GM12878 (cell line): Measurements from ENCODE around the gene NTN1. TPM values are rescaled to one million over a fixed set of nuclear protein-coding genes. Genes with fewer than 3 reads are reported as not detected.

ENCODE experiments used
- ATAC-seq: fragments of 200-7000 bp; cut with Tn5 transposase; 3 replicates; pipeline ENCODE4 v1.9.1; 2020; ENCODE audit warnings: mild to moderate bottlenecking, moderate library complexity
- BruUV-seq: library from RNA; stranded (reverse); fragments of 400-500 nt; replicated peaks from 2 replicates; lab custom pipeline; 2021; lab: Mats Ljungman, UMichigan
- CTCF ChIA-PET: fragments of 300-600 bp; sonication (Branson Sonifier 250); formaldehyde crosslinking; extraction: SDS; loops from one replicate; lab custom pipeline; 2021; ENCODE audit warnings: inconsistent platforms; lab: Yijun Ruan, JAX
- POLR2A ChIA-PET: fragments of 350-600 bp; formaldehyde crosslinking; extraction: SDS; loops from one replicate; lab custom pipeline; 2021; ENCODE audit warnings: inconsistent platforms; lab: Charles Lee
- RAD21 ChIA-PET: fragments of 300-600 bp; sonication (Branson Sonifier 250); formaldehyde crosslinking; loops from one replicate; lab custom pipeline; 2023; ENCODE audit warnings: antibody characterized with exemption; ENCODE audit not compliant: unreplicated experiment; lab: Charles Lee
- SMC1A ChIA-PET: fragments of 300-600 bp; sonication (Branson Sonifier 250); formaldehyde crosslinking; loops from one replicate; lab custom pipeline; 2023; ENCODE audit not compliant: unreplicated experiment, uncharacterized antibody; lab: Charles Lee
- DNase-seq: peaks from one replicate; pipeline ENCODE4 v3.0.0-alpha.2; 2011; ENCODE audit warnings: low read depth, low spot score
- FAIRE-seq: peaks from 3 replicates; lab custom pipeline; 2011; peaks lifted over from hg19 to GRCh38; lab: Jason Lieb, UNC
- H2AFZ ChIP-seq: 2 replicates; pipeline ENCODE4 v1.6.0; 2011; ENCODE audit warnings: low read depth, low read length, control low read depth; ENCODE audit not compliant: control insufficient read depth
- H3K27ac ChIP-seq: 2 replicates; pipeline ENCODE4 v1.5.1; 2011; ENCODE audit warnings: control low read depth; ENCODE audit not compliant: control insufficient read depth, insufficient read depth
- H3K27me3 ChIP-seq, 2 experiments: replicated peaks in 1 of 2; 2 replicates each; pipeline versions ENCODE4 v1.6.0 to v1.6.1; 2011; ENCODE audit warnings: low read length in 1 of 2; ENCODE audit not compliant: control insufficient read depth in 2 of 2, insufficient read depth in 2 of 2
- H3K36me3 ChIP-seq, 2 experiments: 2 replicates each; pipeline ENCODE4 v1.5.1; 2011; ENCODE audit warnings: low read length in 1 of 2; ENCODE audit not compliant: control insufficient read depth in 2 of 2, insufficient read depth in 2 of 2
- H3K4me1 ChIP-seq: 2 replicates; pipeline ENCODE4 v1.6.1; 2011; ENCODE audit warnings: mild to moderate bottlenecking, low read length, moderate library complexity, mixed read lengths; ENCODE audit not compliant: control insufficient read depth, insufficient read depth
- H3K4me2 ChIP-seq: 2 replicates; pipeline ENCODE4 v1.6.0; 2011; ENCODE audit warnings: control low read depth; ENCODE audit not compliant: control insufficient read depth, insufficient read depth
- H3K4me3 ChIP-seq: fragments of 200-600 bp; sonication (generic); 2 replicates; pipeline ENCODE4 v1.5.1; 2016
- H3K79me2 ChIP-seq: 2 replicates; pipeline ENCODE4 v1.6.0; 2011; ENCODE audit warnings: low read length; ENCODE audit not compliant: control insufficient read depth, insufficient read depth
- H3K9ac ChIP-seq: 2 replicates; pipeline ENCODE4 v1.8.0; 2011; ENCODE audit warnings: low read length, control low read depth, mixed read lengths; ENCODE audit not compliant: control insufficient read depth, insufficient read depth
- H3K9me3 ChIP-seq: replicated peaks from 3 replicates; pipeline ENCODE4 v1.5.1; 2011; ENCODE audit warnings: mild to moderate bottlenecking, low read length; ENCODE audit not compliant: control insufficient read depth, insufficient read depth
- H4K20me1 ChIP-seq: 2 replicates; pipeline ENCODE4 v1.6.0; 2011; ENCODE audit not compliant: control insufficient read depth, insufficient read depth
- CEBPZ ChIP-seq: fragments of 150-350 bp; IDR thresholded peaks from 2 replicates; pipeline ENCODE4 v1.6.1; 2016; ENCODE audit warnings: low read depth, low read length
- ESRRA ChIP-seq: IDR thresholded peaks from 2 replicates; pipeline ENCODE4 v1.6.1; 2012; ENCODE audit warnings: mild to moderate bottlenecking, low read length, improper control_type of control experiment
- MTA3 ChIP-seq: IDR thresholded peaks from 2 replicates; pipeline ENCODE4 v1.6.1; 2012; ENCODE audit warnings: low read length, inconsistent platforms, borderline replicate concordance
- MYB ChIP-seq: fragments of 150-350 bp; IDR thresholded peaks from 2 replicates; pipeline ENCODE4 v1.6.1; 2014; ENCODE audit warnings: mild to moderate bottlenecking, low read depth, low read length, borderline replicate concordance
- NFXL1 ChIP-seq: fragments of 450-650 bp; IDR thresholded peaks from 2 replicates; pipeline ENCODE4 v1.6.1; 2017; ENCODE audit warnings: antibody characterized with exemption, mild to moderate bottlenecking, borderline replicate concordance
- PAX8 ChIP-seq: fragments of 450-650 bp; IDR thresholded peaks from 2 replicates; pipeline ENCODE4 v1.6.1; 2017; ENCODE audit warnings: mild to moderate bottlenecking, moderate library complexity
- RUNX3 ChIP-seq: IDR thresholded peaks from 2 replicates; pipeline ENCODE4 v1.6.1; 2012; ENCODE audit warnings: low read length, inconsistent platforms
- WGBS: methylation state at CpG from one replicate; pipeline ENCODE4 v1.1.6; 2016; ENCODE audit warnings: low lambda C conversion rate; ENCODE audit not compliant: insufficient replicate concordance, insufficient coverage; ENCODE audit errors: missing lambda C conversion rate; 5-methylcytosine and 5-hydroxymethylcytosine counted together
- in situ Hi-C: fragments of 300-500 bp; cut with MboI; formaldehyde crosslinking; loops from 9 replicates; pipeline ENCODE4 v1.14.3; 2018; ENCODE audit warnings: mixed read lengths
- intact Hi-C: fragments of 100-400 bp; cut with micrococcal nuclease; formaldehyde crosslinking; loops from one replicate; pipeline ENCODE4 v1.14.2; 2022; ENCODE audit not compliant: unreplicated experiment
- polyA plus RNA-seq, 11 experiments: library from polyadenylated mRNA; depleted of rRNA in 4 of 11; unstranded in 6 of 11; stranded (reverse) in 5 of 11; fragments of >200 nt; fragmentation: Nextera tagmentation in 4 of 11; fragmentation: Illumina TruSeq in 1 of 11; extraction: Ambion mirVana in 4 of 11; extraction: Trizol in 1 of 11; gene quantifications; 1 replicate in 1 of 11; 2 replicates in 10 of 11; pipeline versions ENCODE4 v1.2.1 to v1.2.3, GENCODE V29; 2011 to 2016; ENCODE audit warnings: inconsistent platforms in 2 of 11, missing spikeins in 2 of 11, low read depth in 1 of 11
- total RNA-seq, 4 experiments: library from RNA; depleted of rRNA in 3 of 4; stranded (reverse); fragments of >200 nt in 3 of 4; fragmentation: Illumina TruSeq in 1 of 4; extraction: Trizol in 1 of 4; gene quantifications; 2 replicates each; pipeline versions ENCODE4 v1.2.1 to v1.2.3, GENCODE V29; 2013 to 2021
- TF ChIP-seq, protein P1 (sequence below): fragments of 450-650 bp; IDR thresholded peaks from 2 replicates; pipeline ENCODE4 v1.6.1; 2017; ENCODE audit warnings: low read depth, mild to moderate bottlenecking, moderate library complexity
- TF ChIP-seq, protein P2 (sequence below), 3 experiments: IDR thresholded peaks in 2 of 3; conservative IDR thresholded peaks in 1 of 3; 2 replicates each; pipeline ENCODE4 v1.5.1; 2011; ENCODE audit warnings: low read depth in 3 of 3, low read length in 3 of 3, mild to moderate bottlenecking in 3 of 3, control low read depth in 2 of 3, moderate library complexity in 2 of 3, inconsistent platforms in 1 of 3, mixed read lengths in 1 of 3; ENCODE audit not compliant: control insufficient read depth in 2 of 3, insufficient read depth in 1 of 3; ENCODE audit errors: extremely low read depth in 1 of 3

NTN1 gene
- total and polyA plus RNA-seq, 10 of the 15 experiments (the other 5 are each of a cell fraction or from before 2014, with no cell fraction given) = 0.02 to 0.89 (median 0.35) TPM

DNA sequence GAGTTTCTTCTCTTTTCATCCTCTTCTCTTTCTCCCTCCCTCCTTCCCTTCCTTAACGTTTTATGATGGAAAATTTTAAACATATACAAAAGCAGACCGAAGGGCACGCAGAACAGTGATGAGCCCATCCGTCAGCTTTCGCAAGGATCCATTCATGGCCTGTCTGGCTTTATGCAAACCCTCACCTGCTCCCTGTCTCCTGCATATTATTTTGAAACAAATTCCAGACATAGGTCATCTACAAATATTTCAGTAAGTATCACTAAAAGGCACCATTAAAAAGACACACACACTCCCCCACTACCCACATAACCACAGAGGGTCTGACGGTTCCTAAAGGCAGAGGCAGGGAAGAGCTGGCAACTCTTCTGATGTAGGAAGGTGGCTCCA, 235.0 kb downstream of the NTN1 start (continued):
- TF ChIP-seq NFXL1 = no peak
- no peak for TF ChIP-seq PAX8
- TF ChIP-seq MYB = no peak

DNA sequence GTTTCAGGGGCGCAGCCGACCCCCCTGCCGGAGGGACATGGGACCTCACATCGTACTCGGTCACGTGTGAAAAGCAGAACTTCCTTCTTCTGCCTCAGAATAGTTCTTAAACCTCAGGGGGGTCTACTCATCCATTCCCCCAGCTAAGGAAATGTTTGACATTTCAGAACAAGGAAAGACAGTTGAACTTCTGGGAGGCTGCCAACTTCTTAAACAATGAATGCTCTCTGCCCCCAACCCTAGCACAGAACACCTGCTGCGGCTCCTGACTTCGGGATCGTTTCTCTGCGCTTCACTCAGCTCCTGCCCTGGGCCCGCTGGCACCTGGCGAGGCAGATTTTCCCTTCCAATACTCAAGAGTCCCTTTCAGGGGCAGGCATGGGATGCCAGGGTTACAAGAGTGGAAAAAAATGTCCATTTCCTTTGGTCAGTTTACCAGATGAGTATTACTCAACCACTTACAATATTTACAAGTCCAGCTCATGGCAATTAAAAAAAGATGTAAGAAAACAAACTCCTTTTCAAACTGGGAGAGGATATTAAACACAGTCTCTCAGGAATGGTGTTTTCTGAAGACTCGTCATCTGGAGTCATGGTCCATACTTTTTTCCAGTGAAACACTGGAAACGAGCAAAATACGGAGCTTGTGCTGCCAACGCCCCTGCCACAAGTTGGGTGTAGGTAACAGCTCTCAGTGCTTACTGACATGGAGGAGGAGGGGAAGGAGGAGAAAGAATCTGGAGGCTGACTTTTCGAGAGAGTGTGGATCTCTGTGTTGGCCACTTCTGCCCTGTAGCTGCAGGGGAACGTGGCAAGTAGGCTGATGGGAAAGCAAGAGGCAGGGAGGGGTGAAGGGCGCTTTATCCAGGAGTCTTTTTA, 235.7 kb downstream of the NTN1 start:
- no peak overlapping the region for H3K4me2 ChIP-seq
- SMC1A ChIA-PET = interaction anchor here (1.0 to 1.7 kb wide), 4 partner anchors 35 to 69 kb away, joined by 3 to 4 read pairs (median 3); no protein-coding TSS in a partner anchor
- no peaks in the 10 kb centered on the region for H3K27me3 ChIP-seq
- no peak overlapping the region for H3K27ac ChIP-seq
- TF ChIP-seq MTA3 (no peak), CEBPZ (no peak), RUNX3 (no peak), ESRRA (no peak)
- TF ChIP-seq, protein P1, sequence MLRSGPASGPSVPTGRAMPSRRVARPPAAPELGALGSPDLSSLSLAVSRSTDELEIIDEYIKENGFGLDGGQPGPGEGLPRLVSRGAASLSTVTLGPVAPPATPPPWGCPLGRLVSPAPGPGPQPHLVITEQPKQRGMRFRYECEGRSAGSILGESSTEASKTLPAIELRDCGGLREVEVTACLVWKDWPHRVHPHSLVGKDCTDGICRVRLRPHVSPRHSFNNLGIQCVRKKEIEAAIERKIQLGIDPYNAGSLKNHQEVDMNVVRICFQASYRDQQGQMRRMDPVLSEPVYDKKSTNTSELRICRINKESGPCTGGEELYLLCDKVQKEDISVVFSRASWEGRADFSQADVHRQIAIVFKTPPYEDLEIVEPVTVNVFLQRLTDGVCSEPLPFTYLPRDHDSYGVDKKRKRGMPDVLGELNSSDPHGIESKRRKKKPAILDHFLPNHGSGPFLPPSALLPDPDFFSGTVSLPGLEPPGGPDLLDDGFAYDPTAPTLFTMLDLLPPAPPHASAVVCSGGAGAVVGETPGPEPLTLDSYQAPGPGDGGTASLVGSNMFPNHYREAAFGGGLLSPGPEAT = no peak
- TF ChIP-seq, protein P2, sequence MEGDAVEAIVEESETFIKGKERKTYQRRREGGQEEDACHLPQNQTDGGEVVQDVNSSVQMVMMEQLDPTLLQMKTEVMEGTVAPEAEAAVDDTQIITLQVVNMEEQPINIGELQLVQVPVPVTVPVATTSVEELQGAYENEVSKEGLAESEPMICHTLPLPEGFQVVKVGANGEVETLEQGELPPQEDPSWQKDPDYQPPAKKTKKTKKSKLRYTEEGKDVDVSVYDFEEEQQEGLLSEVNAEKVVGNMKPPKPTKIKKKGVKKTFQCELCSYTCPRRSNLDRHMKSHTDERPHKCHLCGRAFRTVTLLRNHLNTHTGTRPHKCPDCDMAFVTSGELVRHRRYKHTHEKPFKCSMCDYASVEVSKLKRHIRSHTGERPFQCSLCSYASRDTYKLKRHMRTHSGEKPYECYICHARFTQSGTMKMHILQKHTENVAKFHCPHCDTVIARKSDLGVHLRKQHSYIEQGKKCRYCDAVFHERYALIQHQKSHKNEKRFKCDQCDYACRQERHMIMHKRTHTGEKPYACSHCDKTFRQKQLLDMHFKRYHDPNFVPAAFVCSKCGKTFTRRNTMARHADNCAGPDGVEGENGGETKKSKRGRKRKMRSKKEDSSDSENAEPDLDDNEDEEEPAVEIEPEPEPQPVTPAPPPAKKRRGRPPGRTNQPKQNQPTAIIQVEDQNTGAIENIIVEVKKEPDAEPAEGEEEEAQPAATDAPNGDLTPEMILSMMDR (IDR thresholded peaks at IDR 0.05 in 2 of 3, conservative IDR thresholded peaks at IDR 0.05 in 1 of 3; ENCODE audit: control insufficient read depth in 2 of 3, extremely low read depth in 1 of 3, insufficient read depth in 1 of 3, low read depth in 3 of 3, low read length in 3 of 3) = peak in 1 of 3 experiments; percentile 13; a peak in 2 of 6 replicates
- H3K36me3 ChIP-seq = no peaks in the 10 kb centered on the region
- 43% methylated on average over 19 of the region's 19 CpGs for WGBS
- POLR2A ChIA-PET = interaction anchor here (0.5 kb wide), 1 partner anchor 21 kb away, joined by 4 read pairs; no protein-coding TSS in a partner anchor
- H3K79me2 ChIP-seq = no peaks in the 10 kb centered on the region
- no peaks in the 10 kb centered on the region for H4K20me1 ChIP-seq
- no peaks in the 10 kb centered on the region for H3K9me3 ChIP-seq
- H3K4me1 ChIP-seq = peaks cover 4% of the 10 kb centered on the region; the same call in 1 of the 2 replicates
- no peak for DNase-seq
- H3K4me3 ChIP-seq = no peak overlapping the region
- CTCF ChIA-PET = no interaction called here
- intact Hi-C loops (no loop called here), in situ Hi-C loops (no loop called here)
- no peak overlapping the region for H2AFZ ChIP-seq
- no peak for ATAC-seq
- RAD21 ChIA-PET = no interaction called here
- BruUV-seq = no TSS peak
- no peak overlapping the region for H3K9ac ChIP-seq
- no peak for FAIRE-seq
